GM08714 (cell line): ENCODE results near the gene RGS10.
A peak's percentile ranks its signal among the peaks of the same experiment; 100 is the strongest.
"Not testable (repeated sequence)": the region's sequence is repeated elsewhere in the genome, so short reads cannot be mapped to it uniquely, and the experiment has no call there.

Experiments used
- H3K4me3 ChIP-seq: fragments of 200-500 bp; sonication (Bioruptor generic); 2 replicates; pipeline ENCODE4 v1.5.1; 2014; ENCODE audit warnings: mild to moderate bottlenecking, low read length, inconsistent platforms
- ZNF274 ChIP-seq: IDR thresholded peaks from 2 replicates; pipeline ENCODE4 v1.6.1; 2012; ENCODE audit warnings: mild to moderate bottlenecking, low read depth, low read length

RGS10 gene, protein sequence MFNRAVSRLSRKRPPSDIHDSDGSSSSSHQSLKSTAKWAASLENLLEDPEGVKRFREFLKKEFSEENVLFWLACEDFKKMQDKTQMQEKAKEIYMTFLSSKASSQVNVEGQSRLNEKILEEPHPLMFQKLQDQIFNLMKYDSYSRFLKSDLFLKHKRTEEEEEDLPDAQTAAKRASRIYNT

DNA sequence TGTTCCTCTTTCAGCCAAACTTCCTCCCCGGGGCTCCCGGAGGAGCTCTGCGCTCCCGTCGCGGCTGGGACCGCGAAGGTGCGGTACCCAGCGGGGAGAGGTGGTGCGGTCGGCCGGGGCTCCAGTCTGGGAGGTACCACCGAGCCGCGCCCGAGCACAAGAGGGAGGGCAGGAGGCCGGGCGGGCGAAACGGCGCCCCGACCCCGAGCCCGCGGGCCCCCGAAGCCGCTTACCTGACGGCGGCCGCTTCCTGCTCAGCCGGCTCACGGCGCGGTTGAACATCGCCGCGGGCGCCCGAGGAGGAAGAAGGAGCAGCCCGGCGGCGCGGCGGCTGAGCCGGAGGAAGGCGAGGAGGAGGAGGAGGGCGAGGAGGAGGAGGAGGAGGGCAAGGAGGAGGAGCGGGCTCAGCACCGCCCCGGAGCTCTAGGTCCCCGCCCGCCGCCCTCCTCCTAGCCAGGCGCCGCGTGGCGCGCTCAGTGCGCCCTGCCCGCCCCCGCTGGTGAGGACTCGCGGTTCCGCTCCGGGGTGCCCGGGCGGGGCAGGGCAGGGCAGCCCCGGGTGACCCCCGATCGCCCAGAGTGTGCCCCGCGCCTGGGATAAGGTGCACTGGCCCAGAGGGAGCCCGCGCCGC, at the start of gene RGS10:
Gene RGS10, minus strand, starts transcription at position 363 of the 631 bp plus-strand sequence. Its CDS starts 81 bp downstream, at position 282.
- TF ChIP-seq ZNF274, result no peak
- H3K4me3 ChIP-seq, result peak within 1 kb of the TSS; percentile 67

DNA sequence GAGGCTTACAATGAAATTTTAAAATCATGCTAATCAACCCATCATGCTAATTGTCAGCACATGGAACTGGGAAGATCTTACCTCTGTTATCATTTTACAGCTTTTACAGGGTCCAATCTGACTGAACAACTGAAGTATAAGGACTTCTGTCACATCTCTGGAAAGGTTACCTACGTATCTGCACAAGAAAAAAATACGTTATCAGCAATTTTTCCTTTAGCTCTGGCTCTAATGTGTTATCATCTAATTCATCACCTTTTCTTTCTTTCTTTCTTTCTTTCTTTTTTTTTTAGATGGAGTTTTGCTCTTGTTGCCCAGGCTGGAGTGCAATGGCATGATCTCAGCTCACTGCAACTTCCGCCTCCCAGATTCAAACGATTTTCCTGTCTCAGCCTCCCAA, 45.6 kb upstream of the RGS10 start:
- TF ChIP-seq ZNF274, result no peak

DNA sequence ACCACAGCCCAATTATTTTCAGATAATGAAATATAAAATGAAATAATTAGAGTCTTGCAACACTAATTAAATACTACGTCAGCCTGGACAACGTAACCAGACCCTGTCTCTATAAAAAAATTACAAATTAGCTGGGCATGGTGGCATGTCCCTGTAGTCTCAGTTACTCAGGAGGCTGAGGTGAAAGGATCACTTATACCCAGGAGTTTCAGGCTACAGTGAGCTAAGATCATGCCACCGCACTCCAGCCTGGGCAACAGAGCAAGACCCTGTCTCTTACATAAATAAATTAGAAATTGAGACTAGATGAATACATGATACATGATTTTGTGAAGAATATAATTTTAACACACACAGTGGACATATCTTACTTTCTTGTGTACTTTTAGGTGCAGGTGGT, 35.8 kb upstream of the RGS10 start:
- H3K4me3 ChIP-seq, result no peak overlapping the region
- TF ChIP-seq ZNF274, result no peak

More for the DNA sequence above, 45.6 kb upstream of the RGS10 start:
- H3K4me3 ChIP-seq, result no peak overlapping the region

DNA sequence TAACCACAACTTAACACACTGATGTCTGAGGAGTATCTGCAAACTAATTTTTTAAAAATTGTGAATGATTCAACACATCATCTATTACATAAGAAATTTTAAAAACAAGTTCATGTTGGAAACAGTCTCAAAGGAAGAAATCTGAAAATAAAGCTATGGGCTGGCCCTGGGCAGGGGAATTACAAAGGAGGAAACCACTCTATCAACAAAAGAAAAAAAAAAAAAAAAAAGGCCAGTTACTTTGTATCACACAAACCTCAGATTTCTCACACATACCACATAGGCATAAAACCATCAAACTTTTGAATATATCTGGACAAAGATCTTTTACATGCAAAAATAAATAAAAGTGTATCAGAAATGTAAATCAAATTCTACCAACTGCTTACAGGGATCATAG, 33.5 kb upstream of the RGS10 start:
- no peak overlapping the region for H3K4me3 ChIP-seq
- no peak for TF ChIP-seq ZNF274

DNA sequence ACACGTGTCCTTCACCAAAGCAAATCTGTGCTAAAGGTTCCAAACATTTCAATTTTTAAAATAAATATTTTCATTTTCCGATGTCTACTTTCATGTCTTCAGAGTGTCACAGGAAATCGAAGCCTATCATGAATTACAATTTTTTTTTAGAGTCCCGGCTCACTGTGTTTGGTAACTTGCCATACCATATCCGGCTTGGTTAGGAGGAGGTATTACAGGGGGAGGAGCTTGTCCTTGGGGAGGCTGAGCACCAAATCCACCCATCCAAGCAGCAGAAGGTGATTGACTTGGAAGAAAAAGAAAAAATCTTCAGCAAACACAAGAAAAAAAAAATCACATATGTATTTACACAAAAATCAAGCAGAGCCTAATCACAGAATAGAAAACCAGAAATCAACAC, 33.0 kb upstream of the RGS10 start:
- H3K4me3 ChIP-seq, result no peak overlapping the region
- TF ChIP-seq ZNF274, result no peak

DNA sequence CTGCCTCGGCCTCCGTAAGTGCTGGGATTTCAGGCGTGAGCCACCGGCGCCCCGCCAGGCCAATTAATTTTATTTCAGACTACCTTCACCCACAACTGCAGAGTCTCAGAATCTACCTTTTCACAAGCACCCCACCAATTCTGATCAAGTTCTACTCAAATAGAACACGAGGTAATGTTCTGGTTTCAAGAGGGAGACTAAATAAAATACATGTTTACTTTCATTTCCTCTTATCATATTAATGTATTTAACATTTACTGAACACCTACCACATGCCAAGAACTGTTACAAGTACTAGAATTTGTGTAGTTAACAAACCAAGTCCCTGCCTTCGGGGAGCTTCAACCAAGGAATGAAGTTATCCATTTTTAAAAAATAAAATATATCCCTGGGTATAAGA, 25.5 kb upstream of the RGS10 start:
- no peak overlapping the region for H3K4me3 ChIP-seq
- TF ChIP-seq ZNF274, result no peak

DNA sequence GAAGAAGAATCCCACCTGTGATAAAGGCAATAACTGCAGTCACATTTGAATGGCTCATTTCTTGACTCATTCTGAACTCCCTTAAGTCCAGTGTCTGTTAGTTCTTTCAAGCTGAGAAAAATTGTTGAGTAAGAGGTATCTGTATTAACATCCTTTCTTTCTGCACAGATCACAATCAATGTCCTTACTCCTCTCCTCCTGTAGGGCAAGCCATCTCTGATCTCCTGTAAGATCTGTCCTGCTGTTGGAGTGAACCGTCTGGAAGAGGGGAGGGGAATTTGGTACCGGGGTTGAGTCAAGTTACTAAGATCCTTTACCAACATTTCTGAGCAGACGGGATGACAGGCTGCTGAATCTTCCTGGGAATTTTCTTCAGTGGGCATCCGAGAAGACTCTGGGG, 19.6 kb upstream of the RGS10 start:
- H3K4me3 ChIP-seq, result no peak overlapping the region
- no peak for TF ChIP-seq ZNF274

DNA sequence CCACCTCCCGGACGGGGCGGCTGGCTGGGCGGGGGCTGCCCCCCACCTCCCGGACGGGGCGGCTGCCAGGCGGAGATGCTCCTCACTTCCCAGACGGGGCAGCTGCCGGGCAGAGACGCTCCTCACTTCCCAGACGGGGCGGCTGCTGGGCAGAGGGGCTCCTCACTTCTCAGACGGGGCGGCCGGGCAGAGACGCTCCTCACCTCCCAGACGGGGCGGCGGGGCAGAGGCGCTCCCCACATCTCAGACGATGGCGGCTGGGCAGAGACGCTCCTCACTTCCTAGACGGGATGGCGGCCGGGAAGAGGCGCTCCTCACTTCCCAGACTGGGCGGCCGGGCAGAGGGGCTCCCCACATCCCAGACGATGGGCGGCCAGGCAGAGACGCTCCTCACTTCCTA, 17.0 kb upstream of the RGS10 start:
- not testable (repeated sequence) for H3K4me3 ChIP-seq

DNA sequence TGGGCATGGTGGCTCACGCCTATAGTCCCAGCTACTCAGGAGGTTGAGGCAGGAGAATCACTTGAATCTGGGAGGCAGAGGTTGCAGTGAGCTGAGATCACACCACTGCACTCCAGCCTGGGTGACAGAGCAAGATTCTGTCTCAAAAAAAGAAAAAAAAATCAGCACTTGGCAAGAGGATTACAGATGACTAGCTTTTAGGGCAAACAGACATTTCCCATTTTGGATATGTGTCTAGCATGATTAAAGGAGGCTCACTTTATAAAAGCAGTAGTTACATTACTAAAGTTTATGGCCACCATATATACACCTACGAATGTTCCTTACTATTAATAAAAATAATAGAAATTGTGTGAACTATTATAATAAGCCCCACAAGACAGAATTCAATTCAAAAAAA, 13.6 kb upstream of the RGS10 start:
- not testable (repeated sequence) for H3K4me3 ChIP-seq

DNA sequence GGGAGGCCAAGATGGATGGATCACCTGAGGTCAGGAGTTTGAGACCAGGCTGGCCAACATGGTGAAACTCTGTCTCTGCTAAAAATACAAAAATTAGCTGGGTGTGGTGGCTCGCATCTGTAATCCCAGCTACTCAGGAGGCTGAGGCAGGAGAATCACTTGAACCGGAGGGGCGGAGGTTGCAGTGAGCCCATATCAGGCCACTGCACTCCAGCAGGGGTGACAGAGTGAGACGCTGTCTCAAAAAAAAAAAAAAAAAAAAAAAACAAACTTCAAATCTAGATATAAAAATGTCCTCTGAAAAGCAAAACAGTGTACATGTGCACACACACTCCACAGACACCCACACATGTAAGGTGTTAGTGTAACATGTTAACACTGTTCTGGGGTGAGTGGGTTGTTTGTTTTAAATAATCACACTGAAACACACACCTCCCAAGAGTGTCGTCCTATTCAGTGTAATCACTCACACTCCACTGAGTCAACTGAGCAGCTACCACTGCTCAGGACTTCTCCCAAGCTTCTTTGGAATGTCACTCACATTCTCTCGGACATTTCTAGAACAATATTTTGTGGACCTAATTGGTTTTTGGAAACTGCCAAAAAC, 12.8 kb upstream of the RGS10 start:
- H3K4me3 ChIP-seq, result no peak overlapping the region
- no peak for TF ChIP-seq ZNF274

DNA sequence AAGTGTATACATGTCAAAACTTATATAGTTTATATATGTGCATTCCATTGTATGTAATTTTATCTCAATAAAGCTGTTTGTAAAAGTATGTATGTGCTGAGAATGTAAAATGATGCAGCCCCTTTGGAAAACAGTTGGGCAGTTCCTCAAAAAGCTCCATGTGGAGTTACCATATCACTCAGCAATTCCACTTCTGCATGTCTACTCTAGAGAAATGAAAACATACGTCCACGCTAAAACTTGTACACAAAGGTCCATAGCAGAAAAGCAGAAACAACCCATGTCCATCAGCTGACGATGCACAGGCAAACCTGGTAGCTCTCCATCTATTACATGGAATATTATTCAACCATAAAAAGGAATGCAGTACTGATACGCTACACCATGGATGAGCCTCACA, 8.3 kb upstream of the RGS10 start:
- H3K4me3 ChIP-seq, result no peak overlapping the region
- TF ChIP-seq ZNF274, result no peak

DNA sequence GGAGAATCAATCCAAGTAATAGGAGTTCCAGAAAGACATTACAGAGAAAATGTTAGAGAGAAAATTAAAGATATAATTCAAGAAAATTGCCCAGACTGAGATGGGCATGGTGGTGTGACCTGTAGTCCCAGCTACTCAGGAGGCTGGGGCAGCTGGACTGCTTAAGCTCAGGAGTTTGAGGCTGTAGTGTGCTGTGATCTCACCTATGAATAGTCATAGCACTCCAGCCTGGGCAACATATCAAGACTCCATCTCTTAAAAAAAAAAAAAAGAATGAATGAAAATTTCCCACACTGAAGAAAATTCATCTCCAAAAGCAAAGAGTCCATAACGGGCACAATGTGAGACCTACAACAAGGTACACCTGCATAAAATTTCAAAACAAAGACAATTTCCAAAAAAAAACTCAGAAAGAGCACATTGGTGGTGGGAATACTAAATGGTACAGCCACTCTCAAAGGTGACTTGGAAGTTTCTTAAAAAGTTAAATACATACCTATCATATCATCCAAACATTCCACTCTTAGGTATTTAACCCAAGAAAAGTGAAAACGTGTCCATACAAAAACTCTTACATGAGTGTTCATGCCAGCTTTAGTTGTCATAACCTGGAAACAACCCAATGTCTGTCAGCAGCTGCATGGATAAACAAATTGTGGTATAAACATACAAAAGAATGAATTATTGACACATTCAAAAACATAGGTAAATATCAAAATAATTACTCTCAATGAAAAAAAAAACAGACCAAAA, 6.9 kb upstream of the RGS10 start:
- no peak for TF ChIP-seq ZNF274
- H3K4me3 ChIP-seq, result no peak overlapping the region

DNA sequence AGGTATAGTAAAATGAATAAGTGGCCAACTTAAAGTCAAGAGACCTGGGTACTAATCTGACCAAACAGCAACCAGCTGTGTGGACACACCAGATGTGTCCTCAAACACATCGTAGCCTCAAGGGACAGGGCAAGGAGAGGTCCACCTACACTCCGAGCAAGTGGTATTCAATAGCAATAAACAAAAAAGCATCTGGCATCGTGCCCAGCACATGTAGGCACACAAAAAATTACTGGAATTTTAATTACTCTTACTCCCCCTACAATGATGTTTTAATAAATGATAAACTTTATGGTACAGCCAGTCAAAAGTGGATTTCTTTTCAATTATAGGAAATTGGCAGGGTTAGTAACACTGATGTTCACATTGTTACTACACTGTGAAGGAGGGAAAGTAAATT, 3.5 kb upstream of the RGS10 start:
- TF ChIP-seq ZNF274, result no peak

DNA sequence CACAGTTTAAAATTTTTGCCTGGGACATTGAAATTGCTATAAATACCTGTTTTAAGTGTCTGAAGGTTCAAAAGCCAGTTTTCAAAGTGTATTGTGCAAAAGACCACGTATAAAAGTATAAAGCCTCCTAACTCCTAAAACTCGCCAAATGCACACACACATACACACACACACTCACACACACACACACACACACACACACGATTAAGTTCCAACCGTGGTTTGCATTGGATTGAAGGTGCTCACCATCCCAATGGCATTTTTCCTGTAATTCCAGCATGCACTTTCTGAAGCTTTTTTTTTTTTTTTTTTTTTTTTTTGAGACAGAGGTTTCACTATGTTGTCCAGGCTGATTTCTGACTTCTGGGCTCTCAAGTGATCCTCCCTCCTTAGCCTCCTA, 2.8 kb upstream of the RGS10 start:
- H3K4me3 ChIP-seq, result no peak overlapping the region
- no peak for TF ChIP-seq ZNF274

More for the DNA sequence above, 3.5 kb upstream of the RGS10 start:
- H3K4me3 ChIP-seq, result no peak overlapping the region
